Glomerular endothelial cell (primary cell): ENCODE measurements around the gene TSSK2. TPM values are rescaled to one million over a fixed set of nuclear protein-coding genes. Genes with fewer than 3 reads are reported as not detected.

Experiments used
- DNase-seq: peaks from one replicate; pipeline ENCODE4 v3.0.0-alpha.2; 2011; ENCODE audit warnings: low read depth, low spot score; ENCODE audit errors: extremely low read depth
- total RNA-seq: library from RNA; depleted of rRNA; stranded (reverse); fragments of >200 nt; gene quantifications from 2 replicates; pipeline ENCODE4 v1.2.3, GENCODE V29; 2015

Gene TSSK2
- total RNA-seq, 1 donor from 2014 or later: not detected

DNA sequence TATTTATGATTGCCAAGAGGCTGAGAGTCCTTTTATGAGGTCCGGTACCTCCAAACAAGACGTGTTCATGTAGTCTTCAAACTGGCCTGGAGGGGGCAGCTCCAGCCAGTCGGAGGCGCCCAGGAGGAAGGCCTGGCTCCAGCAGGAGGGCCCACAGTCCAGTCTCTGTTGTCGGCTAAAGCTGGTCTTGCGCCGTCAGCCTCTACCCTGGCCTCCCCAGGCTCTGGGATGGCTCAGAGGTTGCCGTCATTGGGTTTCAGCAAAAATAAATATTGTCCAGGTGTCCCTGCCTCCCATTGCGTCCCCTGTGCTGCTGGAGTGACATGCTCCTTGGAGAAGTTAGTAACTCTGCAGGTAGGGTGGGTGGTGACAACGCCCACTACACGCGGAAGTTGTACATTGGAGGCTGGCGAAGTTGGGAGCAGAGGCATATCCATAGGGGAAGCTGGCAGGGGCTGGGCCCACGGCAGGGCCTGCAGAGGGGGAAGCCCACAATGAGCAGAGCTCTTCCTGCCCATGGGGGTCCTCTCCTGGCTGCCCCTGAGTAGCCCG lies 48.5 kb downstream of the TSSK2 start:
- peak; percentile 33 for DNase-seq

DNA sequence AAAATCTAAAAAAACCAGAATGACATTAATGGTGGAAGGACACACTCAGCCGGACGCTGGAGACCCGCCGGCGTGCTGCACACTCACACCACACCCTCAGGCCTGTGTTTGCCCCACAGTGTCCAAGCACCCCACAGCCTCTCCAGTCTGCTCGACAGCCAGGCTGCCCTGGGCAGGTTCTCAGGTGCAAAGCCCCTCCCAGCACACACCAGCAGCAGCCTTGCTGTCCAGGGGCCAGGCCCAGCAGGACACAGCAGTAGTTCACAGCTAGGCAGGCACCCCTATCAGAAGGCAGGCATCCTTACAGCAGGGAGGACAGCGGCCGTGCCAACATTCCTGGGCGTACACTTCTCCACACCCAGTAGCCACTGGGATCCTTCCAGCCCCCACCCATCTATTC lies 49.1 kb downstream of the TSSK2 start:
- no peak for DNase-seq

DNA sequence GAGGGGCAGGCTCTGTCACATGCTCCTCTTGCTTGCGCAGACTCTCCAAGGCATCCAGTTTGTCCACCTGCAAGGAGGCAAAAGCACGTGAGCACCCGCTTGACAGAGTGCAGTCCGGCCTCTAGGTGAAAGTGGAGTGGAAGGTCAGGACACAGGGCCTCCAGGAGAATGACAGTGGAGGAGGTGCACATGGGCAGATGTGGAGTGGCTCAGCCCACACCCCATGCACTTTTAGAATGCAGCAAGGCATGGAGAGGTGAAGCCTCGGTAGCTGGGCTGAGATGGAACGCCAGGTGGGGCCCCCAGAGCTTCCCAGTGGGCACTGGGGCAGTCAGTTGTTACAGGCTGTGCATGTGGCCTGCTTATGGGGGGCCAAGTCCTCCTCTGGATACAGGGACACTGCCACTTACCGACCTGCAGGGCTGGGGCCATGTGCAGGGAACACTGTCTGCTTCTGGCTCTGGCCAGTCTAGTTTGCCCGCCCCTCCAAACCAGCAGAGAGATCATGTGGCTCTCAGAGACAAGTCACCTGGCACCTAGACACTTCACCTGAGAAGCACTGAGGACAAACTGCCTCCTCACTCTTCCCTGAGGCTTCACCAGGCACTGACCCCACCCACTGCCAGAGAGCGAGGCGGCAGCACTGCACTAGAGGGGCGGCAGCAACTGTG lies 49.8 kb downstream of the TSSK2 start:
- no peak for DNase-seq

DNA sequence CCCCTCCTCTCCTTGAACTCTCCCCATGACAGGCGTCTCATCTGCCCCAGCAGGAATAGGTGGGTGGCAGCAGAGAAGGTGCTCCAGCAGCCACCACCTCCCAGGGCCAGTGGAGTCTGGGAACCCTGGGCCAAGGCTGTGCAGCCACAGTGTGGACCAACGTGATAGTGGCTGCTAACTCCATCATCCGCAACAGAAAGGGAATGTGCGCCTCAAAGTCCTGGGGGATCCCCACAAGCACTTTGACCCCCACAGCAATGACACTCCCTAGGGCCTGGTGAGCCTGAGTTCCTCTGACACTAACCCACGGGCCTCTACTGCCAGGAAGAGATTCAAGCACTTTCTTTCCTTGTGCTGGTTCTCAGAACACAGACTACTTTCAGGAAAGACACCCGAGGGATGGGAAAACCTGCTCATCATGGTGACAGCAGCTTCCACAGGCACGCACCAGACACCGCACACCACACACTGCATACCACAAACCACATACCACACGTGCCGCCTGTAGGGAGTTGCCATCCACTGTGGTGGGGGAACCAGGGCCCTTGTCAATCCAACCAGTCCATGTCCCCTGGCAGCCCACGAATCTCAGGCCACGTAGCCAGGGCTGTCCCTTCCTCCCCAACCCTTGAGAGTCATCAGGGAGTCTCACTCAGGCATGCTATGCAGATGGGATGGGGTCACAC lies 50.8 kb downstream of the TSSK2 start:
- no peak for DNase-seq

Other genes with a start within 250 kb of the TSSK2 start
- 10.2 and 11.2 TPM in 2 replicates for gene DGCR6, start 225.0 kb upstream of the TSSK2 start, total RNA-seq
- gene PRODH, start 195.0 kb upstream of the TSSK2 start, total RNA-seq: 1.0 TPM in 1 of 2 replicates, not detected in the other
- 55.4 and 60.9 TPM in 2 replicates for gene DGCR2, start 8.9 kb upstream of the TSSK2 start, total RNA-seq
- 25.6 and 27.4 TPM in 2 replicates for gene ESS2, start 13.3 kb downstream of the TSSK2 start, total RNA-seq
- not detected in 2 replicates for gene GSC2, start 19.0 kb downstream of the TSSK2 start, total RNA-seq
- gene SLC25A1, start 47.4 kb downstream of the TSSK2 start, total RNA-seq: 108 and 119 TPM in 2 replicates
- gene CLTCL1, start 160.4 kb downstream of the TSSK2 start, total RNA-seq: 2.1 and 7.8 TPM in 2 replicates